Activated B cell treated with CpG ODN at 0.5 μM for 24 hours (primary cell): ENCODE results near the gene OR5K3. TPM values are rescaled to one million over a fixed set of nuclear protein-coding genes. Genes with fewer than 3 reads are reported as not detected.

Source experiments
- ATAC-seq: fragments of 200-7000 bp; cut with Tn5 transposase; one replicate; pipeline ENCODE4 v1.10.0; 2021; ENCODE audit warnings: low read depth, mild to moderate bottlenecking, moderate library complexity
- CTCF ChIA-PET: fragments of 350-600 bp; sonication (Branson Sonifier 250); formaldehyde crosslinking; loops from one replicate; lab custom pipeline; 2021; ENCODE audit warnings: antibody characterized with exemption; lab: Charles Lee
- POLR2A ChIA-PET: fragments of 350-600 bp; sonication (Branson Sonifier 250); formaldehyde crosslinking; loops from one replicate; lab custom pipeline; 2021; ENCODE audit warnings: antibody characterized with exemption; lab: Charles Lee
- DNase-seq: peaks from one replicate; pipeline ENCODE4 v3.0.0; 2022
- H3K27ac Mint-ChIP-seq: one replicate; pipeline ENCODE4 v1.8.0; 2020; ENCODE audit warnings: mixed read lengths
- H3K27me3 Mint-ChIP-seq: one replicate; pipeline ENCODE4 v1.8.0; 2021; ENCODE audit warnings: mixed read lengths
- H3K36me3 Mint-ChIP-seq: one replicate; pipeline ENCODE4 v1.8.0; 2021; ENCODE audit warnings: low read depth, mixed read lengths
- H3K4me1 Mint-ChIP-seq: one replicate; pipeline ENCODE4 v1.8.0; 2021; ENCODE audit warnings: mixed read lengths
- H3K4me3 Mint-ChIP-seq: one replicate; pipeline ENCODE4 v1.8.0; 2020; ENCODE audit warnings: mild to moderate bottlenecking, mixed read lengths
- H3K9me3 Mint-ChIP-seq: one replicate; pipeline ENCODE4 v1.8.0; 2020; ENCODE audit warnings: mixed read lengths
- CTCF ChIP-seq: fragments of 200-600 bp; IDR thresholded peaks from one replicate; pipeline ENCODE4 v1.8.0; 2022; ENCODE audit warnings: antibody characterized with exemption, mild to moderate bottlenecking
- intact Hi-C: fragments of 100-400 bp; cut with micrococcal nuclease; formaldehyde crosslinking; loops from one replicate; pipeline ENCODE4 v1.15.1; 2024
- total RNA-seq: library from RNA; stranded (reverse); gene quantifications from 2 replicates; pipeline ENCODE4 v1.2.3, GENCODE V29; 2022

Gene OR5K3
- total RNA-seq, 1 donor from 2014 or later, result not detected

- Mint-ChIP-seq H3K36me3 (no peaks in the 10 kb centered on the region), H3K4me1 (no peaks in the 10 kb centered on the region), H3K4me3 (no peak overlapping the region), H3K27me3 (no peaks in the 10 kb centered on the region), H3K27ac (no peak overlapping the region), H3K9me3 (peaks cover 13% of the 10 kb centered on the region)
- DNase-seq (no peak), ATAC-seq (no peak)
- no peak for TF ChIP-seq CTCF
- ChIA-PET CTCF (no interaction called here), POLR2A (no interaction called here)
- intact Hi-C loops, result loop anchor here (10.0 kb wide), 1 partner anchor 126 kb away; no protein-coding TSS in a partner anchor
These were observed 31.2 kb upstream of the OR5K3 start for GRCh38 chr3:98359250-98359649.

GRCh38 chr3:98359993-98360675 lies 30.3 kb upstream of the OR5K3 start:
- DNase-seq, result no peak
- Mint-ChIP-seq H3K4me1 (no peaks in the 10 kb centered on the region), H3K9me3 (peaks cover 13% of the 10 kb centered on the region), H3K4me3 (no peak overlapping the region), H3K27me3 (no peaks in the 10 kb centered on the region), H3K36me3 (no peaks in the 10 kb centered on the region), H3K27ac (no peak overlapping the region)
- ATAC-seq, result no peak
- ChIA-PET POLR2A (no interaction called here), CTCF (no interaction called here)
- intact Hi-C loops, result loop anchor here (10.0 kb wide), 1 partner anchor 125 kb away; no protein-coding TSS in a partner anchor
- TF ChIP-seq CTCF, result no peak

GRCh38 chr3:98360681-98361080 lies 29.8 kb upstream of the OR5K3 start:
- DNase-seq, result no peak
- no peaks in the 10 kb centered on the region for H3K4me1 Mint-ChIP-seq
- no peak overlapping the region for H3K27ac Mint-ChIP-seq
- H3K4me3 Mint-ChIP-seq, result no peak overlapping the region
- no peaks in the 10 kb centered on the region for H3K36me3 Mint-ChIP-seq
- POLR2A ChIA-PET, result no interaction called here
- H3K9me3 Mint-ChIP-seq, result peaks cover 13% of the 10 kb centered on the region
- H3K27me3 Mint-ChIP-seq, result no peaks in the 10 kb centered on the region
- TF ChIP-seq CTCF, result no peak
- intact Hi-C loops, result no loop called here
- CTCF ChIA-PET, result no interaction called here
- no peak for ATAC-seq

- no peaks in the 10 kb centered on the region for H3K27me3 Mint-ChIP-seq
- no peak overlapping the region for H3K4me3 Mint-ChIP-seq
- H3K36me3 Mint-ChIP-seq, result no peaks in the 10 kb centered on the region
- H3K9me3 Mint-ChIP-seq, result peaks cover 13% of the 10 kb centered on the region
- intact Hi-C loops, result no loop called here
- no peak overlapping the region for H3K27ac Mint-ChIP-seq
- no peak for TF ChIP-seq CTCF
- POLR2A ChIA-PET, result no interaction called here
- ATAC-seq (no peak), DNase-seq (no peak)
- no peaks in the 10 kb centered on the region for H3K4me1 Mint-ChIP-seq
- CTCF ChIA-PET, result no interaction called here
These were observed 29.2 kb upstream of the OR5K3 start for GRCh38 chr3:98361289-98361688.

GRCh38 chr3:98367464-98368246 lies 22.8 kb upstream of the OR5K3 start:
- H3K27ac Mint-ChIP-seq, result no peak overlapping the region
- H3K4me3 Mint-ChIP-seq, result no peak overlapping the region
- intact Hi-C loops, result no loop called here
- TF ChIP-seq CTCF, result no peak
- DNase-seq, result no peak
- peaks cover 1% of the 10 kb centered on the region for H3K4me1 Mint-ChIP-seq
- H3K9me3 Mint-ChIP-seq, result no peaks in the 10 kb centered on the region
- ATAC-seq, result no peak
- no peaks in the 10 kb centered on the region for H3K36me3 Mint-ChIP-seq
- CTCF ChIA-PET, result no interaction called here
- H3K27me3 Mint-ChIP-seq, result no peaks in the 10 kb centered on the region
- POLR2A ChIA-PET, result interaction anchor here (0.6 kb wide), 1 partner anchor 195 kb away, joined by 3 read pairs; no protein-coding TSS in a partner anchor
